Esophagus squamous epithelium (tissue), 4 donors: ENCODE data around the gene ASAP2.

ENCODE experiments used
- POLR2A ChIP-seq, 4 donors: fragments of 450-650 bp; IDR thresholded peaks; one replicate each; pipeline ENCODE4 v1.6.1; 2017; ENCODE audit warnings: antibody characterized with exemption in 4 of 4, mild to moderate bottlenecking in 4 of 4, moderate library complexity in 3 of 4
- TF ChIP-seq, protein P1 (sequence below), 6 experiments: fragments of 450-650 bp in 4 of 6; fragments of 200-600 bp in 2 of 6; sonication (generic) in 2 of 6; IDR thresholded peaks; one replicate each; pipeline ENCODE4 v1.5.1; 2016 to 2019; ENCODE audit warnings: antibody characterized with exemption in 6 of 6, mild to moderate bottlenecking in 4 of 6, moderate library complexity in 4 of 6

GRCh38 chr2:9206991-9207640 is 504 bp downstream of the ASAP2 start:
- TF ChIP-seq, protein P1, sequence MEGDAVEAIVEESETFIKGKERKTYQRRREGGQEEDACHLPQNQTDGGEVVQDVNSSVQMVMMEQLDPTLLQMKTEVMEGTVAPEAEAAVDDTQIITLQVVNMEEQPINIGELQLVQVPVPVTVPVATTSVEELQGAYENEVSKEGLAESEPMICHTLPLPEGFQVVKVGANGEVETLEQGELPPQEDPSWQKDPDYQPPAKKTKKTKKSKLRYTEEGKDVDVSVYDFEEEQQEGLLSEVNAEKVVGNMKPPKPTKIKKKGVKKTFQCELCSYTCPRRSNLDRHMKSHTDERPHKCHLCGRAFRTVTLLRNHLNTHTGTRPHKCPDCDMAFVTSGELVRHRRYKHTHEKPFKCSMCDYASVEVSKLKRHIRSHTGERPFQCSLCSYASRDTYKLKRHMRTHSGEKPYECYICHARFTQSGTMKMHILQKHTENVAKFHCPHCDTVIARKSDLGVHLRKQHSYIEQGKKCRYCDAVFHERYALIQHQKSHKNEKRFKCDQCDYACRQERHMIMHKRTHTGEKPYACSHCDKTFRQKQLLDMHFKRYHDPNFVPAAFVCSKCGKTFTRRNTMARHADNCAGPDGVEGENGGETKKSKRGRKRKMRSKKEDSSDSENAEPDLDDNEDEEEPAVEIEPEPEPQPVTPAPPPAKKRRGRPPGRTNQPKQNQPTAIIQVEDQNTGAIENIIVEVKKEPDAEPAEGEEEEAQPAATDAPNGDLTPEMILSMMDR (IDR thresholded peaks at IDR 0.05) = no peak
- no peak for TF ChIP-seq POLR2A (IDR thresholded peaks at IDR 0.05)
